Measurements from ENCODE around the gene FANCC. TPM values are rescaled to one million over a fixed set of nuclear protein-coding genes. Genes with fewer than 3 reads are reported as not detected.

The FANCC gene
- total RNA-seq, 1 experiment from 2014 or later: 23.6 TPM

Other genes starting within 250 kb of the FANCC start
- gene PTCH1, start 199.3 kb upstream of the FANCC start, total RNA-seq (2014; rRNA removed; shearing (Covaris generic)): 6.7 and 7.0 TPM in 2 replicates

Data from G401 (cell line).